Breast epithelium (tissue), 3 donors: ENCODE measurements around the gene ZKSCAN8.

Experiments
- CTCF ChIP-seq, 3 donors: fragments of 450-650 bp; IDR thresholded peaks; one replicate each; pipeline ENCODE4 v1.5.1; 2016 to 2017; ENCODE audit warnings: antibody characterized with exemption in 3 of 3, mild to moderate bottlenecking in 3 of 3, moderate library complexity in 3 of 3
- POLR2A ChIP-seq: fragments of 450-650 bp; IDR thresholded peaks from one replicate; pipeline ENCODE4 v1.6.1; 2016; ENCODE audit warnings: antibody characterized with exemption, mild to moderate bottlenecking, moderate library complexity

- TF ChIP-seq POLR2A (no peak), CTCF (IDR thresholded peaks at IDR 0.05) (no peak)
Observed at GRCh38 chr6:28205879-28206278, 64.2 kb downstream of the ZKSCAN8 start.
